CD4-positive, alpha-beta memory T cell (primary cell): Measurements from ENCODE around the gene STXBP5L. TPM values are rescaled to one million over a fixed set of nuclear protein-coding genes. Genes with fewer than 3 reads are reported as not detected.

Source experiments
- CTCF ChIA-PET: fragments of 350-600 bp; sonication (Branson Sonifier 250); formaldehyde crosslinking; loops from one replicate; lab custom pipeline; 2021; ENCODE audit warnings: inconsistent platforms; ENCODE audit not compliant: partially characterized antibody; lab: Charles Lee
- POLR2A ChIA-PET: fragments of 350-600 bp; sonication (Branson Sonifier 250); formaldehyde crosslinking; loops from one replicate; lab custom pipeline; 2021; ENCODE audit not compliant: partially characterized antibody; lab: Charles Lee
- DNase-seq, 5 donors: peaks; one replicate each; pipeline versions ENCODE4 v3.0.0 to v3.0.0-alpha.2; 2020 to 2022; ENCODE audit warnings: mixed read lengths in 1 of 5
- H3K27ac ChIP-seq: one replicate; pipeline ENCODE4 v1.7.0; 2013; ENCODE audit warnings: low read depth, low read length
- H3K27me3 ChIP-seq: 2 replicates; pipeline ENCODE4 v1.7.0; 2013; ENCODE audit warnings: mild to moderate bottlenecking, low read length, moderate library complexity; ENCODE audit not compliant: insufficient read depth
- H3K36me3 ChIP-seq: 2 replicates; pipeline ENCODE4 v1.7.0; 2013; ENCODE audit warnings: mild to moderate bottlenecking, low read length, moderate library complexity; ENCODE audit not compliant: insufficient read depth
- H3K4me1 ChIP-seq: 2 replicates; pipeline ENCODE4 v1.7.0; 2013; ENCODE audit warnings: mild to moderate bottlenecking, low read length, moderate library complexity; ENCODE audit not compliant: insufficient read depth
- H3K4me3 ChIP-seq, 2 donors: one replicate each; pipeline ENCODE4 v1.7.0; 2013; ENCODE audit warnings: low read length in 2 of 2, mild to moderate bottlenecking in 1 of 2
- H3K9me3 ChIP-seq, 2 donors: one replicate each; pipeline ENCODE4 v1.7.0; 2013; ENCODE audit warnings: low read length in 2 of 2, control low read depth in 1 of 2; ENCODE audit not compliant: control insufficient read depth in 1 of 2
- H3K27ac Mint-ChIP-seq, 7 donors: one replicate each; pipeline ENCODE4 v1.8.0; 2020 to 2021; ENCODE audit warnings: mixed read lengths in 7 of 7, mild to moderate bottlenecking in 6 of 7, inconsistent platforms in 3 of 7, moderate library complexity in 3 of 7
- H3K27me3 Mint-ChIP-seq, 2 donors: one replicate each; pipeline ENCODE4 v1.8.0; 2020 to 2021; ENCODE audit warnings: mixed read lengths in 2 of 2
- H3K36me3 Mint-ChIP-seq, 2 donors: one replicate each; pipeline ENCODE4 v1.8.0; 2020 to 2021; ENCODE audit warnings: mixed read lengths in 2 of 2, inconsistent platforms in 1 of 2, mild to moderate bottlenecking in 1 of 2
- H3K4me1 Mint-ChIP-seq, 4 donors: one replicate each; pipeline ENCODE4 v1.8.0; 2020 to 2021; ENCODE audit warnings: mixed read lengths in 4 of 4, mild to moderate bottlenecking in 1 of 4
- H3K4me3 Mint-ChIP-seq, 8 donors: one replicate each; pipeline ENCODE4 v1.8.0; 2020 to 2021; ENCODE audit warnings: mixed read lengths in 8 of 8, mild to moderate bottlenecking in 7 of 8, moderate library complexity in 6 of 8, inconsistent platforms in 3 of 8
- H3K9me3 Mint-ChIP-seq, 8 donors: one replicate each; pipeline ENCODE4 v1.8.0; 2020 to 2021; ENCODE audit warnings: mixed read lengths in 8 of 8, mild to moderate bottlenecking in 5 of 8, inconsistent platforms in 3 of 8, moderate library complexity in 1 of 8
- intact Hi-C: fragments of 100-400 bp; cut with micrococcal nuclease; formaldehyde crosslinking; loops from one replicate; pipeline ENCODE4 v1.15.1; 2023
- polyA plus RNA-seq, 2 donors: library from polyadenylated mRNA; unstranded; fragments of 300-500 nt; fragmentation: Illumina TruSeq; gene quantifications; one replicate each; pipeline ENCODE4 v1.2.3, GENCODE V29; 2021
- total RNA-seq, 2 experiments: library from RNA; stranded (reverse); gene quantifications; one replicate each; pipeline ENCODE4 v1.2.3, GENCODE V29; 2021

Gene STXBP5L
- total RNA-seq (not detected), polyA plus RNA-seq (not detected)

DNA sequence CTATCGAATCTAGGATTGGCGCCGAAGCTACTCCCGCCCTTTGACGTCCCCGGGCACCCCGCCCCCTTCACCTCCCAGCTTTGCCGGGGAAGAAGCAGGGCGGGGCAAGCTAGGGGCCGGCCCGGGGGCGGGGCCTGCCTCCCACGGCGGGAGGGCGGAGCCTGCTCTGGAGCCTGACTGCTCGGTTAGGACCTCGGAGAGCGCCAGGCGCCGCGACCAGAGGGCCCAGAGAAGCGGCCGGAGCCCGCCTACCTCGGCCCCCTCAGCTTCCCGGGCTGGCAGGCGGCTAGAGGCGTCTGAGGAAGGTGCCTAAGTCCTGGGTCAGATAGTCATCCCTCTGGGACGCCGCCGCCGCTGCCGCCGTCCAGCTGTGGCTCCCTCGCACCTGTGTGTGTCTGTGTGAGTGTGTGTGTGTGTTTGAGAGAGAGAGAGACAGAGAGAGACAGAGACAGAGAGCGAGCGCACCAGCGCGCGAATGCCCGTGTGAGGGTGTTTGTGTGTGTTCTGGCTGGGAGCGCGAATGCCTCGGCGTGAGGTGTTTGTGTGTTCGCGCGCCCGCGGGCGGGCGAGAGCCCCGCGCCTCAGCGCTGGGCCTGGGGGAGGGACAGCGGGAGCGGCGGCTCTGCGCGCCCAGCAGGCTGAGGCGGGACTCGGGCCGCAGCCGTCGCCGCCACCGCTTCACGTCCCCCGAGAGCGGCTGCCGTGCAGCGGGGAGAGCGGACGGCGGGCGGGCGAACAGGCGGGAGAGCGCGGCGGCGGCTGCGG, at the start of gene STXBP5L:
TSS of gene STXBP5L (plus strand) at position 176 of the 765 bp plus-strand sequence. CDS start 1,374 bp downstream, outside the sequence.
- ChIA-PET CTCF (no interaction called here), POLR2A (no interaction called here)
- Histone ChIP-seq H3K9me3 (no peaks in the 10 kb centered on the region), H3K27me3 (peaks cover 24% of the 10 kb centered on the region), H3K4me3 (no peak within 1 kb of the TSS), H3K36me3 (no peaks in the 10 kb centered on the region), H3K4me1 (peaks cover 17% of the 10 kb centered on the region), H3K27ac (no peak within 1 kb of the TSS)
- intact Hi-C loops = no loop called here
- peaks cover 0 to 21% (median 10%) of the 10 kb centered on the region in 8 donors for H3K9me3 Mint-ChIP-seq
- peak within 1 kb of the TSS; percentile 78 to 88 (median 82) for H3K4me3 Mint-ChIP-seq
- peak in 4 of 5 donors; percentile 3 to 19 (median 12) for DNase-seq
- peaks cover 9 to 22% (median 16%) of the 10 kb centered on the region in 4 donors for H3K4me1 Mint-ChIP-seq
- no peaks in the 10 kb centered on the region for H3K36me3 Mint-ChIP-seq
- peaks cover 43 to 48% of the 10 kb centered on the region in 2 donors for H3K27me3 Mint-ChIP-seq
- peak within 1 kb of the TSS in 1 of 7 donors; percentile 79 for H3K27ac Mint-ChIP-seq

DNA sequence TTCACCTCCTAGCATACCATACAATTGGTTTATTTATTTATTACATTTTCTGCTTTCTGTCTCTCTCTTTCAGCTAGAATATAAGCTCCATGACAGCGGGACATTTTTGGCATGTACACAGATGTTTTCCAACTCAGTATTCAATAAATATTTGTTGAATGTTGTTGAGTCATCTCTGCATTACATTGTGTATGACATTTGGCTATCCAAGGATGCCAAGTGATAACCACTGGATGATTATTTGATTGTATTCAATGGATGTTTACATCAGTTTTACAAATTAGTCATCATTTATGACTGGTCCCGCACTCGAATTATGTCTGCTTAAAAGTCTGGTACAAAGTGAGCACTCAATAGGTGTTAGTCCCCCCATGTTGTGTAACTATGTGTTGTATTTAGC, 49.5 kb upstream of the STXBP5L start:
- H3K4me1 Mint-ChIP-seq = no peaks in the 10 kb centered on the region
- Histone ChIP-seq H3K27me3 (no peaks in the 10 kb centered on the region), H3K27ac (no peak overlapping the region), H3K36me3 (no peaks in the 10 kb centered on the region), H3K4me1 (no peaks in the 10 kb centered on the region), H3K9me3 (no peaks in the 10 kb centered on the region), H3K4me3 (no peak overlapping the region)
- DNase-seq = no peak
- H3K27me3 Mint-ChIP-seq = peaks cover 6% of the 10 kb centered on the region in 2 donors
- H3K36me3 Mint-ChIP-seq = no peaks in the 10 kb centered on the region
- H3K27ac Mint-ChIP-seq = no peak overlapping the region
- no peak overlapping the region for H3K4me3 Mint-ChIP-seq
- CTCF ChIA-PET = no interaction called here
- intact Hi-C loops = no loop called here
- POLR2A ChIA-PET = no interaction called here
- H3K9me3 Mint-ChIP-seq = peaks cover 0 to 2% (median 0%) of the 10 kb centered on the region in 8 donors

DNA sequence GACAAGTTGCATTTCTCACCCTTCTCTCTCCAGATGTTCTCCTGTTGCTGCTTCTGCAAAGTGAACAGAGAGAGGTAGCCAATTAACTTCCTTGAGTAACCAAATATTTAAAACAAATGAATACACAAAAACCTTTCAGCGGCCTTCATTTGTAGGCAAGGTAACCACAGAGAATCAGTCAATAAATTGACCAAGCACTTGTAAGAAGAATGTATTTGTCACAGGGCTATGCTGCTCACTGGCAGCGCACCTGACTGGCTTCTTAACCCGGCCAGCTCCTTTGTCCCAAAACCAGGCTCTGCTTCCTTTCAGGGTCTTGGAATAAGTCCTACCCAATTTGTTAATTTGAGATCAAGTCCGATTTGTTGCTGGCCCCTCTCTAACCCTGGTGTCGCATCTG, 43.5 kb upstream of the STXBP5L start:
- Histone ChIP-seq H3K9me3 (no peaks in the 10 kb centered on the region), H3K27me3 (no peaks in the 10 kb centered on the region), H3K4me3 (no peak overlapping the region), H3K27ac (no peak overlapping the region), H3K36me3 (no peaks in the 10 kb centered on the region), H3K4me1 (no peaks in the 10 kb centered on the region)
- peaks cover 12% of the 10 kb centered on the region in 2 donors for H3K27me3 Mint-ChIP-seq
- H3K27ac Mint-ChIP-seq = no peak overlapping the region
- H3K4me1 Mint-ChIP-seq = no peaks in the 10 kb centered on the region
- H3K9me3 Mint-ChIP-seq = peaks cover 0 to 7% (median 1%) of the 10 kb centered on the region in 8 donors
- intact Hi-C loops = no loop called here
- no peaks in the 10 kb centered on the region for H3K36me3 Mint-ChIP-seq
- no peak for DNase-seq
- POLR2A ChIA-PET = no interaction called here
- no peak overlapping the region for H3K4me3 Mint-ChIP-seq
- CTCF ChIA-PET = no interaction called here

DNA sequence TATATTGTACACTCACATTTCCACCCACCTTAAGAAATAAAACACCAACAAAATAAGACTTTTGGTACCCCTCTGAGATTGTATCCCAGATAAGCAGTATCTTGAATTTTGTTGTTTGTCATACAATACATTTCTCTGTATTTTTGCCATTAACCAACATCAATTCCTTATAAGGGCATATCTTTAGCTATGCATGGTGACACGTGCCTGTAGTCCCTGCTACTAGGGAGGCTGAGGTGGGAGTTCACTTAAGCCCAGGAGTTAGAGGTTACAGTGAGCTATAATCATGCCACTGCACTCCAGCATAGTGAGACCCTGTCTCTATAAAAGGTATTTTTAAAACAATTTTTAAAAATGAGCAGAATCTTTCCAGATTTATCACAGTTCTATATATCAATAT, 32.5 kb upstream of the STXBP5L start:
- ChIA-PET POLR2A (no interaction called here), CTCF (no interaction called here)
- Histone ChIP-seq H3K27ac (no peak overlapping the region), H3K27me3 (no peaks in the 10 kb centered on the region), H3K9me3 (no peaks in the 10 kb centered on the region), H3K4me3 (no peak overlapping the region), H3K36me3 (no peaks in the 10 kb centered on the region), H3K4me1 (no peaks in the 10 kb centered on the region)
- Mint-ChIP-seq H3K4me1 (no peaks in the 10 kb centered on the region), H3K4me3 (no peak overlapping the region), H3K27me3 (peaks cover 6 to 11% of the 10 kb centered on the region in 2 donors), H3K27ac (no peak overlapping the region), H3K36me3 (no peaks in the 10 kb centered on the region), H3K9me3 (no peaks in the 10 kb centered on the region)
- no peak for DNase-seq
- intact Hi-C loops = no loop called here

DNA sequence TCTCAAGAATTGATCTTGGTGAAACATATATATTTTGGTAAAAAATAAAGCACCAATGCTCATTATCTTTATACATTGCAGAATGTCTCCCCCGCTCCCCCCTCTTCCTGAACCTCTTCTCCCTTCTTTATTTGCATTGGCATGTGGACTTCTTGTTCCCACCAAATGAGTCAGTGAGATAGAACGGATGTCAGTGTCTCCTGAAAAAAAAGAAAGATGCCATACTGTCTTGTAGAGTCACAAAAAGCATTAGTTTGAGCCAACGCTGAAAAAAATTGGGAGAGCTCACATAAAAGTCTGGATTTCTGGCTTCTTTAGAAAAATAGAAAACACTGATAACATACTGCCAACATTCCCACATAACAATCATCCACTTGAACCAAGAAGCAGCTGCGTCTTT, 32.0 kb upstream of the STXBP5L start:
- Mint-ChIP-seq H3K27me3 (peaks cover 6 to 11% of the 10 kb centered on the region in 2 donors), H3K36me3 (no peaks in the 10 kb centered on the region), H3K4me3 (no peak overlapping the region), H3K4me1 (no peaks in the 10 kb centered on the region), H3K9me3 (no peaks in the 10 kb centered on the region), H3K27ac (no peak overlapping the region)
- H3K4me3 ChIP-seq = no peak overlapping the region
- no peaks in the 10 kb centered on the region for H3K27me3 ChIP-seq
- DNase-seq = no peak
- intact Hi-C loops = no loop called here
- no peak overlapping the region for H3K27ac ChIP-seq
- no peaks in the 10 kb centered on the region for H3K4me1 ChIP-seq
- H3K36me3 ChIP-seq = no peaks in the 10 kb centered on the region
- H3K9me3 ChIP-seq = no peaks in the 10 kb centered on the region
- CTCF ChIA-PET = no interaction called here
- POLR2A ChIA-PET = no interaction called here

DNA sequence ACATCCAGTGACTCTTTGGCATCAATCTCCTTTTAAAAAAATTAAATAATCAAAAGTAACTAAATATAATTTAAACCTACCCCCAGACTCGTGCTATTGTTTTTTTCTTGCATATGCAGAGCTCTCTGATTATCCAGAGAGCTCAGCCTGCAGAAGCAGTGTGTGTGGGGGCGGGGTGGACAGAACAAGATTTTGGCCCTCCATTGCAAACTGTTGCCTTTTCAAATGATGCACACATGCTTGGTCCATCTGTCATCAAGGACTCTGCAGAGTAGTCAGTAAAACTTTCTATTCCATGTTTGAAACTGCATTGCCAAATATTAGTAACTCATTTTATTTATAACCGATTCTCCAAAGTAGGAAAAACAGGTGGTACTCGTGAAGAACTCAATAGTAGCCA, 28.6 kb upstream of the STXBP5L start:
- Mint-ChIP-seq H3K27me3 (peaks cover 3 to 9% of the 10 kb centered on the region in 2 donors), H3K4me1 (no peaks in the 10 kb centered on the region), H3K4me3 (no peak overlapping the region), H3K27ac (no peak overlapping the region), H3K36me3 (no peaks in the 10 kb centered on the region), H3K9me3 (peaks cover 0 to 2% (median 0%) of the 10 kb centered on the region in 8 donors)
- Histone ChIP-seq H3K36me3 (no peaks in the 10 kb centered on the region), H3K4me3 (no peak overlapping the region), H3K27me3 (no peaks in the 10 kb centered on the region), H3K9me3 (no peaks in the 10 kb centered on the region), H3K27ac (no peak overlapping the region), H3K4me1 (no peaks in the 10 kb centered on the region)
- DNase-seq = no peak
- intact Hi-C loops = no loop called here
- ChIA-PET POLR2A (no interaction called here), CTCF (no interaction called here)

DNA sequence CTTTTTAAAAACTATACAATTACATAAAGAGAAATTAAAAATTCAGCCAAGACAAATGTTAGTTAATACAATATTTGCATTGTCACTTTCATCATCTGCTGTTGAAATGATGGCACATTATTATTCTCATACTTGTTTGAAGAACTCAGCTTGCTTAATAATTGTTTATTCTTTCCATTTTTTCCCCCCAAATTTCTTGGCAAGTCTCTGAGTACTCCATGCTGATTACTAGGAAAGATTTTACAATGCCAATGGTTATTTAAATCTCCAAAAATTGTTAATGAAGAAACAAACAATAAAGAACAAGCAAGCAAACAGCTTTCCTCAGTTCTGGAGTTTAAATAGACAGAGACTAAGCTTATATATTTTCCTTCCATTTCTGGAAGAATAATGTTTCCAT, 15.1 kb upstream of the STXBP5L start:
- ChIA-PET CTCF (no interaction called here), POLR2A (interaction anchor here (0.5 kb wide), 1 partner anchor 812 kb away, joined by 4 read pairs; no protein-coding TSS in a partner anchor)
- Mint-ChIP-seq H3K27me3 (peaks cover 2 to 4% of the 10 kb centered on the region in 2 donors), H3K9me3 (peaks cover 0 to 6% (median 0%) of the 10 kb centered on the region in 8 donors), H3K4me3 (no peak overlapping the region), H3K36me3 (no peaks in the 10 kb centered on the region), H3K27ac (no peak overlapping the region), H3K4me1 (no peaks in the 10 kb centered on the region)
- no peaks in the 10 kb centered on the region for H3K9me3 ChIP-seq
- no peaks in the 10 kb centered on the region for H3K27me3 ChIP-seq
- no peak for DNase-seq
- intact Hi-C loops = no loop called here
- no peaks in the 10 kb centered on the region for H3K4me1 ChIP-seq
- no peak overlapping the region for H3K27ac ChIP-seq
- no peak overlapping the region for H3K4me3 ChIP-seq
- no peaks in the 10 kb centered on the region for H3K36me3 ChIP-seq
